ENCODE data around the gene BDH1.
"Not testable (repeated sequence)": the region's sequence is repeated elsewhere in the genome, so short reads cannot be mapped to it uniquely, and the experiment has no call there.

Gene BDH1

GRCh38 chr3:197567904-197568681 is 12.3 kb upstream of the BDH1 start:
- no peak for TF ChIP-seq CTCF (IDR thresholded peaks at IDR 0.05; ENCODE audit: control insufficient read depth, extremely low read depth, insufficient read depth)
- H3K4me3 ChIP-seq (ENCODE audit: low read depth, low read length), result no peak overlapping the region
- no peak for DNase-seq (ENCODE audit: low read depth)

GRCh38 chr3:197566155-197566554 is 10.4 kb upstream of the BDH1 start:
- DNase-seq (ENCODE audit: low read depth), result not testable (repeated sequence)

GRCh38 chr3:197564097-197564843 is 8.5 kb upstream of the BDH1 start:
- no peak overlapping the region for H3K4me3 ChIP-seq (ENCODE audit: low read depth, low read length)
- DNase-seq (ENCODE audit: low read depth), result no peak
- no peak for TF ChIP-seq CTCF (IDR thresholded peaks at IDR 0.05; ENCODE audit: control insufficient read depth, extremely low read depth, insufficient read depth)

More at GRCh38 chr3:197566155-197566554, 10.4 kb upstream of the BDH1 start:
- H3K4me3 ChIP-seq (ENCODE audit: low read depth, low read length), result not testable (repeated sequence)

GRCh38 chr3:197562398-197563251 is 6.9 kb upstream of the BDH1 start:
- H3K4me3 ChIP-seq (ENCODE audit: low read depth, low read length), result no peak overlapping the region

GRCh38 chr3:197561926-197562325 is 6.2 kb upstream of the BDH1 start:
- no peak overlapping the region for H3K4me3 ChIP-seq (ENCODE audit: low read depth, low read length)
- no peak for DNase-seq (ENCODE audit: low read depth)
- TF ChIP-seq CTCF (IDR thresholded peaks at IDR 0.05; ENCODE audit: control insufficient read depth, extremely low read depth, insufficient read depth), result no peak

More at GRCh38 chr3:197562398-197563251, 6.9 kb upstream of the BDH1 start:
- no peak for DNase-seq (ENCODE audit: low read depth)
- no peak for TF ChIP-seq CTCF (IDR thresholded peaks at IDR 0.05; ENCODE audit: control insufficient read depth, extremely low read depth, insufficient read depth)

GRCh38 chr3:197559651-197560050 is 3.9 kb upstream of the BDH1 start:
- TF ChIP-seq CTCF (IDR thresholded peaks at IDR 0.05; ENCODE audit: control insufficient read depth, extremely low read depth, insufficient read depth), result no peak
- no peak overlapping the region for H3K4me3 ChIP-seq (ENCODE audit: low read depth, low read length)
- DNase-seq (ENCODE audit: low read depth), result no peak
